H1 (cell line): ENCODE data around the gene P2RY8. TPM values are rescaled to one million over a fixed set of nuclear protein-coding genes. Genes with fewer than 3 reads are reported as not detected.

Experiments used
- CTCF ChIA-PET: fragments of 300-600 bp; sonication (Branson Sonifier 250); formaldehyde crosslinking; loops from one replicate; lab custom pipeline; 2021; ENCODE audit not compliant: partially characterized antibody; lab: Charles Lee
- POLR2A ChIA-PET: fragments of 300-600 bp; sonication (Branson Sonifier 250); formaldehyde crosslinking; loops from one replicate; lab custom pipeline; 2021; ENCODE audit warnings: inconsistent platforms; ENCODE audit not compliant: partially characterized antibody; lab: Charles Lee
- DNase-seq, 2 experiments: peaks; one replicate each; pipeline versions ENCODE4 v3.0.0 to v3.0.0-alpha.2; 2010 to 2022; ENCODE audit warnings: low spot score in 2 of 2, low read depth in 1 of 2, mixed read lengths in 1 of 2
- FAIRE-seq: peaks from 2 replicates; lab custom pipeline; 2011; peaks lifted over from hg19 to GRCh38; lab: Jason Lieb, UNC
- H2AFZ ChIP-seq: 2 replicates; pipeline ENCODE4 v1.8.1; 2012; ENCODE audit warnings: low read length, inconsistent platforms
- H2AK5ac ChIP-seq: 2 replicates; pipeline ENCODE4 v1.6.1; 2013; ENCODE audit warnings: low read depth, low read length
- H2BK120ac ChIP-seq: replicated peaks from 2 replicates; pipeline ENCODE3; 2013; ENCODE audit warnings: low read depth, low read length, inconsistent platforms
- H2BK12ac ChIP-seq: 2 replicates; pipeline ENCODE4 v1.6.1; 2013; ENCODE audit warnings: low read depth, low read length
- H2BK15ac ChIP-seq: 2 replicates; pipeline ENCODE4 v1.6.1; 2013; ENCODE audit warnings: low read length
- H2BK20ac ChIP-seq: 2 replicates; pipeline ENCODE4 v1.6.1; 2013; ENCODE audit warnings: low read length
- H2BK5ac ChIP-seq: 2 replicates; pipeline ENCODE4 v1.6.1; 2013; ENCODE audit warnings: low read depth, low read length
- H3K14ac ChIP-seq: 2 replicates; pipeline ENCODE4 v1.6.1; 2013; ENCODE audit warnings: inconsistent platforms; ENCODE audit not compliant: insufficient read length
- H3K18ac ChIP-seq: 2 replicates; pipeline ENCODE4 v1.6.1; 2013; ENCODE audit warnings: low read length; ENCODE audit errors: extremely low read depth
- H3K23ac ChIP-seq: 2 replicates; pipeline ENCODE4 v1.6.1; 2013; ENCODE audit warnings: inconsistent platforms; ENCODE audit not compliant: insufficient read length
- H3K23me2 ChIP-seq: 2 replicates; pipeline ENCODE4 v1.6.1; 2013; ENCODE audit warnings: low read depth, low read length
- H3K27ac ChIP-seq: 2 replicates; pipeline ENCODE4 v1.6.1; 2011; ENCODE audit warnings: low read depth, low read length, inconsistent platforms
- H3K27me3 ChIP-seq, 4 experiments: replicated peaks in 1 of 4; 1 replicate in 1 of 4; 2 replicates in 3 of 4; pipeline versions ENCODE4 v1.6.1 to v1.8.1; 2011 to 2013; ENCODE audit warnings: low read length in 3 of 4, mild to moderate bottlenecking in 3 of 4, inconsistent platforms in 2 of 4, mixed read lengths in 2 of 4, moderate library complexity in 1 of 4; ENCODE audit not compliant: control insufficient read depth in 3 of 4, insufficient read depth in 3 of 4; ENCODE audit errors: extremely low read depth in 1 of 4
- H3K36me3 ChIP-seq, 4 experiments: 2 replicates each; pipeline versions ENCODE4 v1.6.1 to v1.8.1; 2011 to 2013; ENCODE audit warnings: mild to moderate bottlenecking in 4 of 4, low read length in 3 of 4, moderate library complexity in 2 of 4, control low read depth in 1 of 4, inconsistent platforms in 1 of 4; ENCODE audit not compliant: insufficient read depth in 4 of 4, control insufficient read depth in 2 of 4
- H3K4ac ChIP-seq: replicated peaks from 2 replicates; pipeline ENCODE3; 2013; ENCODE audit warnings: low read length, low read depth, mixed read lengths, inconsistent platforms; ENCODE audit not compliant: insufficient read length
- H3K4me1 ChIP-seq, 4 experiments: replicated peaks in 1 of 4; 1 replicate in 1 of 4; 2 replicates in 3 of 4; pipeline versions ENCODE4 v1.6.1 to v1.8.1; 2011 to 2013; ENCODE audit warnings: low read length in 3 of 4, inconsistent platforms in 2 of 4, mixed read lengths in 1 of 4; ENCODE audit not compliant: insufficient read depth in 4 of 4, control insufficient read depth in 3 of 4
- H3K4me2 ChIP-seq, 2 experiments: 2 replicates each; pipeline versions ENCODE4 v1.6.1 to v1.8.1; 2011 to 2013; ENCODE audit warnings: low read depth in 2 of 2, low read length in 2 of 2, control low read depth in 1 of 2, inconsistent platforms in 1 of 2, mild to moderate bottlenecking in 1 of 2; ENCODE audit not compliant: insufficient read depth in 1 of 2
- H3K4me3 ChIP-seq, 4 experiments: fragments of 200-600, 300-600 bp in 1 of 4; sonication (generic), shearing (Covaris generic), sonication (Bioruptor Twin) in 1 of 4; 2 replicates each; pipeline versions ENCODE4 v1.5.1 to v1.8.1; 2011 to 2016; ENCODE audit warnings: low read length in 4 of 4, low read depth in 3 of 4, control low read depth in 2 of 4, inconsistent platforms in 2 of 4, mild to moderate bottlenecking in 2 of 4, mixed read lengths in 1 of 4, moderate library complexity in 1 of 4; ENCODE audit not compliant: insufficient read depth in 2 of 4; ENCODE audit errors: extremely low read depth in 1 of 4
- H3K56ac ChIP-seq: replicated peaks from 2 replicates; pipeline ENCODE3; 2013; ENCODE audit warnings: low read depth, mild to moderate bottlenecking, mixed read lengths, low read length, inconsistent platforms; ENCODE audit not compliant: insufficient read length
- H3K79me1 ChIP-seq: 2 replicates; pipeline ENCODE4 v1.6.1; 2013; ENCODE audit warnings: low read depth, low read length, control low read depth
- H3K79me2 ChIP-seq, 2 experiments: 2 replicates each; pipeline versions ENCODE4 v1.6.1 to v1.8.1; 2012 to 2013; ENCODE audit warnings: low read length in 2 of 2, mild to moderate bottlenecking in 2 of 2, inconsistent platforms in 1 of 2; ENCODE audit not compliant: insufficient read depth in 2 of 2, control insufficient read depth in 1 of 2
- H3K9ac ChIP-seq, 4 experiments: replicated peaks in 1 of 4; 1 replicate in 1 of 4; 2 replicates in 3 of 4; pipeline versions ENCODE4 v1.6.1 to v1.8.1; 2011 to 2013; ENCODE audit warnings: low read depth in 3 of 4, low read length in 3 of 4, control low read depth in 2 of 4, mild to moderate bottlenecking in 2 of 4, moderate library complexity in 2 of 4, inconsistent platforms in 1 of 4; ENCODE audit errors: extremely low read depth in 1 of 4
- H3K9me3 ChIP-seq, 2 experiments: 2 replicates each; pipeline versions ENCODE4 v1.6.1 to v1.8.1; 2012 to 2013; ENCODE audit warnings: mild to moderate bottlenecking in 2 of 2, moderate library complexity in 2 of 2, control low read depth in 1 of 2, inconsistent platforms in 1 of 2, low read depth in 1 of 2, low read length in 1 of 2, mixed read lengths in 1 of 2; ENCODE audit not compliant: insufficient read depth in 2 of 2
- H4K20me1 ChIP-seq, 2 experiments: replicated peaks in 1 of 2; 2 replicates each; pipeline versions ENCODE3 to v1.8.1; 2011 to 2013; ENCODE audit warnings: inconsistent platforms in 2 of 2, low read length in 2 of 2, mild to moderate bottlenecking in 1 of 2; ENCODE audit not compliant: insufficient read depth in 2 of 2, control insufficient read depth in 1 of 2
- H4K5ac ChIP-seq: 2 replicates; pipeline ENCODE4 v1.6.1; 2013; ENCODE audit warnings: low read length, low read depth, mixed read lengths, inconsistent platforms; ENCODE audit not compliant: insufficient read length
- H4K8ac ChIP-seq: 2 replicates; pipeline ENCODE4 v1.8.0; 2013; ENCODE audit warnings: mild to moderate bottlenecking, moderate library complexity, low read length, inconsistent platforms; ENCODE audit not compliant: insufficient read depth; ENCODE audit errors: extremely low read depth
- H4K91ac ChIP-seq: replicated peaks from 2 replicates; pipeline ENCODE3; 2013; ENCODE audit warnings: low read length, mixed read lengths, inconsistent platforms; ENCODE audit not compliant: insufficient read length
- BACH1 ChIP-seq: IDR thresholded peaks from 2 replicates; pipeline ENCODE4 v1.6.1; 2012; ENCODE audit warnings: low read length, improper control_type of control experiment
- HDAC6 ChIP-seq: IDR thresholded peaks from one replicate; pipeline ENCODE4 v1.7.1; 2012; ENCODE audit warnings: low read depth, mild to moderate bottlenecking, inconsistent platforms, low read length, moderate library complexity
- ZNF274 ChIP-seq: IDR thresholded peaks from 2 replicates; pipeline ENCODE4 v1.7.0; 2012; ENCODE audit warnings: low read length, borderline replicate concordance; ENCODE audit errors: extremely low read depth
- WGBS, 2 experiments: shearing (Covaris generic) in 1 of 2; methylation state at CpG; one replicate each; pipeline versions ENCODE4 v1.1.6 to v1.1.7; 2013 to 2015; ENCODE audit warnings: low lambda C conversion rate in 2 of 2, mixed read lengths in 2 of 2, inconsistent platforms in 1 of 2, low coverage in 1 of 2, missing lambda C conversion rate in 1 of 2; ENCODE audit not compliant: insufficient replicate concordance in 2 of 2, insufficient coverage in 1 of 2, insufficient read length in 1 of 2; ENCODE audit errors: extremely low coverage in 1 of 2, missing lambda C conversion rate in 1 of 2; 5-methylcytosine and 5-hydroxymethylcytosine counted together
- polyA plus RNA-seq, 7 experiments: library from polyadenylated mRNA; depleted of rRNA in 3 of 7; stranded (reverse) in 5 of 7; unstranded in 2 of 7; fragments of >200 nt in 5 of 7; fragments of 200-250 nt in 2 of 7; gene quantifications; 1 replicate in 5 of 7; 2 replicates in 1 of 7; 4 replicates in 1 of 7; pipeline versions ENCODE4 v1.2.1 to v1.2.3, GENCODE V29; 2011 to 2013; ENCODE audit warnings: missing spikeins in 2 of 7, mixed read lengths in 2 of 7
- total RNA-seq: library from RNA; stranded (reverse); fragmentation: NEBNext Ultra II Directional; extraction: Animal tissue kit (Norgen Biotek cat#: 25700); gene quantifications from 2 replicates; pipeline ENCODE4 v1.2.1, GENCODE V29; 2021

Gene P2RY8
- total and polyA plus RNA-seq, 2 of the 8 experiments (the other 6 are each of a cell fraction or from before 2014, with no cell fraction given): 0.09 to 0.15 TPM

GRCh38 chrX:1477229-1477628, 59.8 kb downstream of the P2RY8 start:
- H2BK120ac ChIP-seq: no peak overlapping the region
- H4K5ac ChIP-seq: no peak overlapping the region
- CTCF ChIA-PET: no interaction called here
- H4K91ac ChIP-seq: no peak overlapping the region
- no peak overlapping the region for H3K23ac ChIP-seq
- no peak overlapping the region for H2BK15ac ChIP-seq
- no peak overlapping the region for H3K9ac ChIP-seq
- H2AK5ac ChIP-seq: no peak overlapping the region
- no peaks in the 10 kb centered on the region for H3K36me3 ChIP-seq
- DNase-seq (no peak), FAIRE-seq (no peak)
- H4K8ac ChIP-seq: no peak overlapping the region
- peaks cover 0 to 2% of the 10 kb centered on the region in 2 experiments for H4K20me1 ChIP-seq
- POLR2A ChIA-PET: no interaction called here
- no peak overlapping the region for H3K14ac ChIP-seq
- H3K56ac ChIP-seq: no peak overlapping the region
- no peak overlapping the region for H2BK20ac ChIP-seq
- H3K4me2 ChIP-seq: no peak overlapping the region
- H3K23me2 ChIP-seq: peaks cover 29% of the 10 kb centered on the region; the same call in 1 of the 2 replicates
- H3K79me2 ChIP-seq: no peaks in the 10 kb centered on the region
- H2BK12ac ChIP-seq: no peak overlapping the region
- no peak overlapping the region for H2BK5ac ChIP-seq
- no peak overlapping the region for H2AFZ ChIP-seq
- TF ChIP-seq BACH1 (no peak), HDAC6 (no peak), ZNF274 (no peak)
- peaks cover 0 to 7% of the 10 kb centered on the region in 2 experiments; a peak in 1 of 4 replicates for H3K9me3 ChIP-seq
- H3K4me1 ChIP-seq: peaks cover 3 to 9% (median 5%) of the 10 kb centered on the region in 4 experiments; a peak in 5 of 7 replicates
- H3K18ac ChIP-seq: no peak overlapping the region
- H3K79me1 ChIP-seq: no peaks in the 10 kb centered on the region
- no peaks in the 10 kb centered on the region for H3K27me3 ChIP-seq
- WGBS, 2 experiments: 85 to 100% methylated on average over 2 to 3 of the region's 3 CpGs
- no peak overlapping the region for H3K4ac ChIP-seq
- no peak overlapping the region for H3K4me3 ChIP-seq
- no peak overlapping the region for H3K27ac ChIP-seq
